GM12892 (cell line): ENCODE results near the gene C2orf80.

ENCODE experiments used
- POLR2AphosphoS5 ChIP-seq: IDR thresholded peaks from 2 replicates; pipeline ENCODE4 v1.6.1; 2011; ENCODE audit warnings: low read depth, low read length, control low read depth
- TAF1 ChIP-seq: IDR thresholded peaks from 2 replicates; pipeline ENCODE4 v1.6.1; 2011; ENCODE audit warnings: low read depth, mild to moderate bottlenecking, control low read depth, low read length, borderline replicate concordance

GRCh38 chr2:208192611-208193236 lies 2.9 kb upstream of the C2orf80 start:
- no peak for TF ChIP-seq POLR2AphosphoS5
- TF ChIP-seq TAF1 = no peak
